Islet precursor cell (in vitro differentiated cells): Measurements from ENCODE around the gene GZMM.
A peak's percentile ranks its signal among the peaks of the same experiment; 100 is the strongest.

Experiments used
- DNase-seq: peaks from one replicate; pipeline ENCODE4 v3.0.0-alpha.2; 2018

The GZMM gene

GRCh38 chr19:535017-535835, 8.6 kb upstream of the GZMM start:
- DNase-seq, result no peak

- DNase-seq, result no peak
Observed at GRCh38 chr19:536031-536880, 7.6 kb upstream of the GZMM start.

- no peak for DNase-seq
Observed at GRCh38 chr19:536881-537404, 6.9 kb upstream of the GZMM start.

- DNase-seq, result no peak
Observed at GRCh38 chr19:538641-539428, 5.0 kb upstream of the GZMM start.

GRCh38 chr19:539429-540030, 4.3 kb upstream of the GZMM start:
- no peak for DNase-seq

GRCh38 chr19:540867-541637, 2.8 kb upstream of the GZMM start:
- DNase-seq, result no peak

- DNase-seq, result no peak
Observed at GRCh38 chr19:541699-542098, 2.2 kb upstream of the GZMM start.

GRCh38 chr19:542173-542866, 1.5 kb upstream of the GZMM start:
- DNase-seq, result no peak

- DNase-seq, result no peak
Observed at GRCh38 chr19:547117-547516, 3.3 kb downstream of the GZMM start.

GRCh38 chr19:547836-548720, 4.2 kb downstream of the GZMM start:
- DNase-seq, result no peak

- no peak for DNase-seq
Observed at GRCh38 chr19:548886-549830, 5.3 kb downstream of the GZMM start.

- DNase-seq, result no peak
Observed at GRCh38 chr19:554817-555216, 11.0 kb downstream of the GZMM start.

- DNase-seq, result no peak
Observed at GRCh38 chr19:555474-555808, 11.6 kb downstream of the GZMM start.

GRCh38 chr19:556611-557382, 12.9 kb downstream of the GZMM start:
- DNase-seq, result no peak

- DNase-seq, result peak; percentile 70
Observed at GRCh38 chr19:558770-559439, 15.1 kb downstream of the GZMM start.

GRCh38 chr19:560121-560520, 16.3 kb downstream of the GZMM start:
- no peak for DNase-seq

- peak; percentile 86 for DNase-seq
Observed at GRCh38 chr19:566403-566802, 22.6 kb downstream of the GZMM start.

- DNase-seq, result no peak
Observed at GRCh38 chr19:566844-567243, 23.0 kb downstream of the GZMM start.
